Activated CD4-positive, alpha-beta T cell treated with anti-CD3 and anti-CD28 coated beads, Interleukin-2, amount 10 ng/mL, durations not matched to agents 24 days and 14 days (primary cell): ENCODE results near the gene INTU. TPM values are rescaled to one million over a fixed set of nuclear protein-coding genes. Genes with fewer than 3 reads are reported as not detected.

Experiments used
- DNase-seq: peaks from one replicate; pipeline ENCODE4 v3.0.0; 2022
- H3K27ac Mint-ChIP-seq: one replicate; pipeline ENCODE4 v1.8.0; 2022; ENCODE audit warnings: mild to moderate bottlenecking, mixed read lengths
- H3K27me3 Mint-ChIP-seq: one replicate; pipeline ENCODE4 v1.8.0; 2022; ENCODE audit warnings: mixed read lengths
- H3K36me3 Mint-ChIP-seq: one replicate; pipeline ENCODE4 v1.8.0; 2022; ENCODE audit warnings: low read depth, mild to moderate bottlenecking, mixed read lengths
- H3K4me1 Mint-ChIP-seq: one replicate; pipeline ENCODE4 v1.8.0; 2021; ENCODE audit warnings: mixed read lengths
- H3K4me3 Mint-ChIP-seq: one replicate; pipeline ENCODE4 v1.8.0; 2022; ENCODE audit warnings: mild to moderate bottlenecking, moderate library complexity, mixed read lengths
- H3K9me3 Mint-ChIP-seq: one replicate; pipeline ENCODE4 v1.8.0; 2021; ENCODE audit warnings: mixed read lengths
- intact Hi-C: fragments of 100-400 bp; cut with micrococcal nuclease; formaldehyde crosslinking; loops from one replicate; pipeline ENCODE4 v1.15.1; 2023
- total RNA-seq: library from RNA; stranded (reverse); gene quantifications from 2 replicates; pipeline ENCODE4 v1.2.3, GENCODE V29; 2022

Gene INTU
- total RNA-seq, 1 donor from 2014 or later, result not detected

DNA sequence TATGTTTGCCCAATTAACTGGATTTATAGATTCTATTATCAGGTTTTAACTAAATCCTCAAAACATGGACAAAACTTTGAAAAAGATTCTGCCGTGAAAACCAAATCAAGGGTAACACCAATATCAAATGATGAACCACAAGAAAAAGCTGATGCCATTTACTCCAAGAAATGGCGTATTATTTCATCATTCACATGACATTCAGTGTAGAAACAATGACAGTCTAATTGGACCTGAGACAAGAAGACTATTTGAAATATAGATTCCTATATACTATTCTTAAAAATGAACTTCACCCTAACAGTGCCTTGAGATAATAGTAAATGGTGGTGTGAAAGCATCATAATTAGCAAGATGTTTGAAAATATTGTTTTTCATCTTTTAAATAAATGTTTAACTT, 102.2 kb downstream of the INTU start:
- Mint-ChIP-seq H3K27me3 (peaks cover 9% of the 10 kb centered on the region), H3K9me3 (no peaks in the 10 kb centered on the region), H3K36me3 (no peaks in the 10 kb centered on the region), H3K4me1 (no peaks in the 10 kb centered on the region), H3K27ac (no peak overlapping the region), H3K4me3 (no peak overlapping the region)
- intact Hi-C loops, result no loop called here
- DNase-seq, result no peak

DNA sequence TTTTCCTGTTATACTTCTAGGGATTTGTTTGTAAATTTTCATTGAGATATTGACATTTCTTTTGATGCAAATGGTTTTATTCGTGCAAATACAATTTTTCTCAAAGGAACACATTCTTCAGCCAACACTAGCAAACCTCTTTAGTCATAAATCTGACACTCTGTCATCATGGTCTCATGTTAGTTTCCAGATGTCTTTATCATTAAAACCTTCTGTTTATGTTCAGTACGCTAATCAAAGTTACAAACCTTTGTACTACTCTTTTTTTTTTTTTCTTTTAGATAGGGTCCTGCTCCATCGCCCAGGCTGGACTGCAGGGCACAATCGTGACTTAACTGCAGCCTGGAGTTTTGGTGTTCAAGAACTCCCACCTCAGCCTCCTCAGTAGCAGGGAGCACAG, 104.5 kb downstream of the INTU start:
- Mint-ChIP-seq H3K4me3 (no peak overlapping the region), H3K27ac (no peak overlapping the region), H3K36me3 (no peaks in the 10 kb centered on the region), H3K4me1 (no peaks in the 10 kb centered on the region), H3K9me3 (no peaks in the 10 kb centered on the region), H3K27me3 (peaks cover 9% of the 10 kb centered on the region)
- no peak for DNase-seq
- intact Hi-C loops, result no loop called here

DNA sequence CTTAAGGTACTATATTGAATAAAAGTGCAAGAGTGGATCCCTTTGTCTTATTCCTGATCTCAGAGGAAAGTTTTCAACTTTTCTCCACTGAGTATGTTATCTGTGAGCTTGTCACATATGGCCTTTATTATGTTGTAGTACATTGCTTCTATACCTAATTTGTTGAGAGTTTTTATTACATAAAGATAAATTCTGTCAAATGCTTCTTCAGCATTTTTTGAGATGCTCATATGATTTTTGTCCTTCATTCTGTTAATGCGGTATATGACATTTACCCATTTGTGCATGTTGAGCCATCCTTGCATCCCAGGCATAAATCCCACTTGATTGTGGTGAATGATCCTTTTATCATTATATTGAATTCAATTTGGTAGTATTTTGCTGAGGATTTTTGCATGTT, 108.5 kb downstream of the INTU start:
- no peak for DNase-seq
- intact Hi-C loops, result no loop called here
- no peak overlapping the region for H3K27ac Mint-ChIP-seq
- H3K4me3 Mint-ChIP-seq, result no peak overlapping the region
- H3K36me3 Mint-ChIP-seq, result no peaks in the 10 kb centered on the region
- no peaks in the 10 kb centered on the region for H3K4me1 Mint-ChIP-seq
- H3K27me3 Mint-ChIP-seq, result peaks cover 11% of the 10 kb centered on the region
- no peaks in the 10 kb centered on the region for H3K9me3 Mint-ChIP-seq

DNA sequence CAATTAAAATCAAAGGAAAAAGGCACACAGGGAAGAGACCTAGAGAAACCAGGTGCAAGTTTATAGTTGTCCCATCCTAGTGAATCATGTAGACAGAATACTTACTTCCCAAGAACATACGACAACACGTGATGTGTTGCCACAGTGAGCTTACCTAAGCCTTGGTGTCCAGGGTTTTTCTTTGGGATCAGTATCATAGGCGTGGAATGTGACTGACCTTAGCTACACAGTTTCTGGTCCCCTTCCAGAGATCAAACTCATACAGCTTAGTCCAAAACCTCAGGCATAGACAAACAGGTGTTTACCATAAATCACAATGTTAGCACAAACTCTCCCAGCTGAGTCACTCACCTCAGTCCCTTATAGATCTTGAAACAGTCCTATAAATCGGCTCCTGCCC, 115.1 kb downstream of the INTU start:
- intact Hi-C loops, result no loop called here

DNA sequence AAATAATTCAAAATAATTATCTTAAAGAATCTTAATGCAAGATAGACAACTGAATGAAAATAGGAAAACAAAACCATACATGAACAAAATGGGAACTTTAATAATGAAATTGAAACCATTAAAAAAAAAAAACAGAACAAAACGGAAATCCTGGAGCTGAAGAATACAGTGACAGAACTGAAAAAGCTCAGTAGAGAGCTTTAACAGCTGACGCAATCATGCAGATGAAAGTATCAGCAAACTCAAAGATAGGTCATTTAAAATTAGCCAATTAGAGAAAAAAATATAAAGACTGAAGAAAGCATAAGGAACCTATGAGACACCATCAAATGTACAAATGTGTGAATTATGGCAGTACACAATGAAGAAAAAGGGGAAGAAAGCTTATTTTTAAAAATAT, 116.2 kb downstream of the INTU start:
- H3K4me3 Mint-ChIP-seq, result no peak overlapping the region
- H3K27ac Mint-ChIP-seq, result no peak overlapping the region
- peaks cover 9% of the 10 kb centered on the region for H3K9me3 Mint-ChIP-seq
- intact Hi-C loops, result no loop called here
- no peak for DNase-seq
- no peaks in the 10 kb centered on the region for H3K4me1 Mint-ChIP-seq
- peaks cover under 1% of the 10 kb centered on the region for H3K27me3 Mint-ChIP-seq
- H3K36me3 Mint-ChIP-seq, result no peaks in the 10 kb centered on the region

More for the DNA sequence above, 115.1 kb downstream of the INTU start:
- H3K27me3 Mint-ChIP-seq, result no peaks in the 10 kb centered on the region
- H3K4me3 Mint-ChIP-seq, result no peak overlapping the region
- no peaks in the 10 kb centered on the region for H3K4me1 Mint-ChIP-seq
- H3K36me3 Mint-ChIP-seq, result no peaks in the 10 kb centered on the region
- H3K9me3 Mint-ChIP-seq, result peaks cover 9% of the 10 kb centered on the region
- H3K27ac Mint-ChIP-seq, result no peak overlapping the region
- DNase-seq, result no peak

DNA sequence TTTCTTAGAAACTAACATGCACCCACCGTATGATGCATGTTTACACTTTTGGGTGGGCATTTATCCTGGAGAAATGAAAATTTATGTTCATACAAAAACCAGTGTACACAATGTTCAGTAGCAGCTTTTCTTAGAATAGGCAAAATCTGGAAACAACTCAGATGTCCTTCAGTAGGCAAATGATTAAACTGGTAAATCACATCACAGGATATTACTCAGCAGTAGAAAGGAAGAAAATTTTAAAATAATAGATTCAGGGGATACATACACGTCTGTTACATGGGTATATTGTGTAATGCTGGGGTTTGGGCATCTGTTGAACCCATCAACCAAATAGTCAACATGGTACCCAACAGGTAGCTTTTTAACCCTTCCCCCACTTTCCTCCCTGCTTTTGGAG, 124.1 kb downstream of the INTU start:
- H3K36me3 Mint-ChIP-seq, result no peaks in the 10 kb centered on the region
- no peak for DNase-seq
- no peaks in the 10 kb centered on the region for H3K4me1 Mint-ChIP-seq
- peaks cover 4% of the 10 kb centered on the region for H3K9me3 Mint-ChIP-seq
- no peak overlapping the region for H3K4me3 Mint-ChIP-seq
- no peak overlapping the region for H3K27ac Mint-ChIP-seq
- intact Hi-C loops, result no loop called here
- peaks cover 5% of the 10 kb centered on the region for H3K27me3 Mint-ChIP-seq

DNA sequence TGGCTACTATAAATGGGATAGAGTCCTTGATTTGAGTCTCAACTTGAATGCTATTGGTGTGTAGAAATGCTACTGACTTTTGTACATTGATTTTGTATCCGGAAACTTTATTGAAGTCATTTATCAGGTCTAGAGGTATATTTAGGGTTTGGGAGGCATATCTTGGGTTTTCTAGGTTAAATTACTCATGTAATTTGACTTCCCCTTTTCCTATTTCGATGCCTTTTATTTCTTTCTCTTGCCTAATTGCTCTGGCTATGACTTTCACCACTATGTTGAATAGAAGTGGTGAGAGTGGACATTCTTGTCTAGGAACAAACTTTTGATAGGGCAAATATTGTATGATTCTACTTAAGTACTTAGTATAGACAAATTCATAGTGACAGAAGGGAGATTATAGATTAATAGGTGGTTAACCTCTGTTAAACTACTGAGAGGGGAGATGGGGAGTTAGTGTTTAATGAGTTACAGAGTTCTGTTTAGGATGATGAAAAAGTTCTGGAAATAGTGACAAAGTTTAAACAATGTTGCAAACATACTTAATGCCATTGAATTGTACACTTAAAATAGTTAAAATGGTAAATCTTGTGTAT, 126.6 kb downstream of the INTU start:
- Mint-ChIP-seq H3K4me3 (no peak overlapping the region), H3K27me3 (peaks cover 2% of the 10 kb centered on the region), H3K36me3 (no peaks in the 10 kb centered on the region), H3K27ac (no peak overlapping the region), H3K4me1 (no peaks in the 10 kb centered on the region), H3K9me3 (peaks cover 4% of the 10 kb centered on the region)
- intact Hi-C loops, result no loop called here
- no peak for DNase-seq

DNA sequence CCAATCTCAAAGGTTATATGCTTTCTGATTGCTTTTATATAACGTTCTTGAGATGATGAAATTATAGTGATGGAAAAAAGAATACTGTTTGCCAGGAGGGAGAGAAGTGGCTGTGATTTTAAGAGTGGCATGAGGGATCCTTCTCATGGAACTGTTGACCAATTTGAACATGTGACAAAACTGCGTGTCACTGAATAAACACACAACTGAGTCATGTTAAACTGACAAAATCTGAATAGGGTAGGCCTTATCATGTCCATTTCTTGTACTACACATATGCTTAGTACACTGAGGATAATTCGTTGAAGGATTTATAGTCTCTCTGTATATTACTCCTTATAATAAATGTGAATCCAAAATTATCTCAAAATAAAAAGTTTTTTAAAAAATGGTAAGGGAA, 127.1 kb downstream of the INTU start:
- no peaks in the 10 kb centered on the region for H3K36me3 Mint-ChIP-seq
- DNase-seq, result no peak
- no peak overlapping the region for H3K27ac Mint-ChIP-seq
- peaks cover 4% of the 10 kb centered on the region for H3K9me3 Mint-ChIP-seq
- intact Hi-C loops, result no loop called here
- H3K4me3 Mint-ChIP-seq, result no peak overlapping the region
- no peaks in the 10 kb centered on the region for H3K4me1 Mint-ChIP-seq
- H3K27me3 Mint-ChIP-seq, result peaks cover 4% of the 10 kb centered on the region

DNA sequence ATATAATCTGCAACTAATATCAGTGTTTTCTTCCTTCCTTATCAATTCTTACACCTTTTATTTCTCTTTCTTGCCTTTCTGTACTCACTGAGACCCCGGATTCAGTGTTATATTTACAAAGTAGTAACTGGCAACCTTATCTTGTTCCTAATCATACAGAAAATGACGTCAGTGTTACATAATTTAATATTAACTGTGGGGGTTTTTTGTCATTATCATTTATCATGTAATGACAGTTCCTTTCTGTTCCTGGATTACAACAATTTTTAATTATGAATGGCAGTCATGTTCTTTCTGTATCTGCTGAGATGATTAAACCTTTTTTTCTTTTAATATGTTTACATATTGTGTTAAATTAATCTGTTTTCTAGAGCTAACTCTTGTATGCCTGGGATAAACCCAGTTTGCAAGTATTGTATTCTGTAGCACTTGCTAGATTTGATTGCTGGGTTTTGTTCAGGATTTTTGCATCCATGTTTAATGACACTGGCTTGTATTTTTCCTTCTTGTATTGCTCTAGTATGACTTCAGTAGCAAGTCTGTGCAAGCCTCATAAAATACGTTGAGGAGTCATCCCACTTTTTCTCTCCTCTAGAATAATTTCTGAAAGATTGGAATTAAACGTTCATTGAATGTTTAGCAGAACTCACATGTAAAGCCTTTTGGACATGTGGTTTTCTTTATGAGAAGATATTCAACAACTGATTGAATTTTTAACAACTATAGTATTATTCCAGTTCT, 138.9 kb downstream of the INTU start:
- H3K27me3 Mint-ChIP-seq, result peaks cover 30% of the 10 kb centered on the region

DNA sequence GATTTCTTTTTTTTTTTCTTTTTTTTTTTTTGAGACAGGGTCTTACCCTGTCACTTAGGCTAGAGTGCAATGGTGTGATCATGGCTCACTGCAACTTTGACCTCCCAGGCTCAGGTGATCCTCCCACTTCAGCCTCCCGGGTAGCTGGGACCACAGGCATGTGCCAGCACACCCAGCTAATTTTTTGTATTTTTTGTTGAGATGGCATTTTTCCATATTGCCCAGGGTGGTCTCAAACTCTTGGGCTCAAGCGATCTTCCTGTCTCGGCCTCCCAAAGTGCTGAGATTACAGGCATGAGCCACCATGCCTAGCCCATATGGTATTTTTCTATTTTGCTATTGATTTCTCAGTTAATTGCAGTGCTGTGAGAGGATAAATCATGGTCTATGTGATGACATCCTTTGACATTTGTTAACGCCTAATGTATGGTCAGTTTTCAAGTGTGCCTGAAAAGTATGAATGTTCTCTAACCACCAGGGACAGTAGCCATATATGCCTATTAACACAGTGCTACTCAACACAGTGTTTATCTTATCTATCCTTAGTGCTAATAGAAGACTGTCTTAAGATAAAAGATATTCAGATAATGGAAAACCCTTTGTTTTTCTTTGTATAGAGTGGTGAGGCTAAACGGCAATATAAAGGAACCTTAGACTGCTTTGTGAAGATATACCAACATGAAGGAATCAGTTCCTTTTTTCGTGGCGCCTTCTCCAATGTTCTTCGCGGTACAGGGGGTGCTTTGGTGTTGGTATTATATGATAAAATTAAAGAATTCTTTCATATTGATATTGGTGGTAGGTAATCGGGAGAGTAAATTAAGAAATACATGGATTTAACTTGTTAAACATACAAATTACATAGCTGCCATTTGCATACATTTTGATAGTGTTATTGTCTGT, 140.3 kb downstream of the INTU start:
- no peaks in the 10 kb centered on the region for H3K9me3 Mint-ChIP-seq
- H3K4me1 Mint-ChIP-seq, result no peaks in the 10 kb centered on the region
- DNase-seq, result no peak
- intact Hi-C loops, result no loop called here
- H3K27ac Mint-ChIP-seq, result no peak overlapping the region
- no peak overlapping the region for H3K4me3 Mint-ChIP-seq
- peaks cover 36% of the 10 kb centered on the region for H3K27me3 Mint-ChIP-seq
- H3K36me3 Mint-ChIP-seq, result no peaks in the 10 kb centered on the region

More for the DNA sequence above, 138.9 kb downstream of the INTU start:
- no peak for DNase-seq
- Mint-ChIP-seq H3K27ac (no peak overlapping the region), H3K9me3 (no peaks in the 10 kb centered on the region), H3K36me3 (no peaks in the 10 kb centered on the region), H3K4me3 (no peak overlapping the region), H3K4me1 (no peaks in the 10 kb centered on the region)
- intact Hi-C loops, result no loop called here

DNA sequence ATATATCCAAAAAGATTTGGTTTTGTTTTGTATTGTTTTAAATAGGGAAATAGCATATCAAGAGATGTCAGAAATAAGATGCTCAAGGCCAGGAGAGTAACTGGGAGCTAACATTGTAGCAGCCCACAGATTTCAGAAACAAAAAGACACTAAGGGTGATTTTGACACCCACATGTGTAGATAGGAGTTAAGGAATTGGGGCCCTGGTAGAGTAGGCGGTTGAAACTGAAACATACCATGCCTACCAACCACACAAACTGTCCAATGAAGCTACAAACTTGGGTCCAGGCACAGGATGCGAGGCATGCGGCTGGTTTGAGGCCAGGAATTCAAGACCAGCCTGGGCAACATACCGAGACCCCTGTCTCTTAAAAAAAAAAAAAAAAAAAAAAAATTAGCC, 143.1 kb downstream of the INTU start:
- intact Hi-C loops, result no loop called here
- no peaks in the 10 kb centered on the region for H3K36me3 Mint-ChIP-seq
- peaks cover 55% of the 10 kb centered on the region for H3K27me3 Mint-ChIP-seq
- no peak for DNase-seq
- H3K27ac Mint-ChIP-seq, result no peak overlapping the region
- no peaks in the 10 kb centered on the region for H3K4me1 Mint-ChIP-seq
- H3K9me3 Mint-ChIP-seq, result no peaks in the 10 kb centered on the region
- H3K4me3 Mint-ChIP-seq, result no peak overlapping the region

Other genes with a start within 250 kb of the INTU start
- gene SLC25A31, start 97.4 kb downstream of the INTU start, total RNA-seq, result not detected in 2 replicates
- 1.3 and 1.7 TPM in 2 replicates for gene HSPA4L, start 149.4 kb downstream of the INTU start, total RNA-seq
- 44.5 and 44.7 TPM in 2 replicates for gene PLK4, start 247.9 kb downstream of the INTU start, total RNA-seq